ENCODE data around the gene BRF1.

- TF ChIP-seq CTCF (IDR thresholded peaks at IDR 0.05) (no peak), POLR2A (IDR thresholded peaks at IDR 0.05) (no peak)
Observed at GRCh38 chr14:105311838-105312237, 11.0 kb upstream of the BRF1 start.

Measured in right lobe of liver (tissue), 4 donors.